Raji (cell line): Measurements from ENCODE around the gene PDE5A.

Experiments
- POLR2A ChIP-seq: IDR thresholded peaks from 2 replicates; pipeline ENCODE4 v1.6.1; 2011; ENCODE audit warnings: low read depth, low read length, control low read depth; ENCODE audit not compliant: insufficient read depth

The PDE5A gene

DNA sequence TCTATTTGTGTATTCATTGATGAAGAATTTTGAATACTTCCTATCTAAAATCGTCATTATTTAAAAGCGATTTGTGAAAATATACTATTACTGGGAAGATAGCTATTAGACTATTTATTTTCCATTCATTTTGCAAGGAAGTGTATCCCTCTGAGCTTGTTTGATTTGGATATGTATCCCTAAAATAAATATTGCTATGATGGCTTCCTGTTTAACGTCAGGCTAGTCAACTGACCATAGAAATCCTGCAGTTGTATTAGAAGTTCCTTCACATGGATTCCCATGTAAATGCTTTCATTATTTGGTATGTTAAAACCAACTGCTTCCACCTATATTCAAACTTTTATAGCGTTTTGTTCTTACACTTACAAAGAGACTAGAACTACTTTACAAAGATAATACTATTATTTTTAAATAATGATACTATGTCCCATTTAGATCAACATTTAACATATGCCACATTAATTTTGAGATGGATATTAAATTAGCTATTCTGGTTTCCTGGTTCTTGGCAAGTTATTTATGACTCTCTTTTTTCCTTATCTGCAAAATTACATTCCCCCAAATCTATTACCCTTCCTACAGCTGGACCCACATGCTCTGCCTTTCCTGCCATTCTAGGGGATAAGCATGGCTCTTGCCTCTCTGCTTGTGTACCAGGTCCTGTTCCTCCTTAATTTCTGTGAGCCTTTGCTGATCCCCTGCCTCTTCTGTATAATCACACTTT, 26.7 kb upstream of the PDE5A start:
- no peak for TF ChIP-seq POLR2A

DNA sequence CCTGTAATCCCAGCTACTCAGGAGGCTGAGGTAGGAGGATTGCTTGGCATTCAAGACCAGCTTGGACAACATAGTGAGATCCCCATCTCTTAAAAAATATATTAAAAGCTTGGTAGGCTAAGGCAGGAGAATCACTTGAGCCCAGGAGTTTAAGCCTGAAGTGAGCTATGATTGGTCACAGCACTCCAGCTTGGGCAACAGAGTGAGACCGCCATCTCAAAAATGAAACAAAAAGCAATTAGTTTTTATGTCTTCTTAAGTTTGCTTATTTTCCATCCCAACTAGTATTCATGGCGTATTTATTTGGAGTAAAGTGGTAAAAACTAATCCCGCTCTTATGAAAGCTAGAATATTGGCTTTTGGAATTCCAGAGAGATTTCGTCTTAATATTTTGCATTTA, 25.4 kb upstream of the PDE5A start:
- no peak for TF ChIP-seq POLR2A

DNA sequence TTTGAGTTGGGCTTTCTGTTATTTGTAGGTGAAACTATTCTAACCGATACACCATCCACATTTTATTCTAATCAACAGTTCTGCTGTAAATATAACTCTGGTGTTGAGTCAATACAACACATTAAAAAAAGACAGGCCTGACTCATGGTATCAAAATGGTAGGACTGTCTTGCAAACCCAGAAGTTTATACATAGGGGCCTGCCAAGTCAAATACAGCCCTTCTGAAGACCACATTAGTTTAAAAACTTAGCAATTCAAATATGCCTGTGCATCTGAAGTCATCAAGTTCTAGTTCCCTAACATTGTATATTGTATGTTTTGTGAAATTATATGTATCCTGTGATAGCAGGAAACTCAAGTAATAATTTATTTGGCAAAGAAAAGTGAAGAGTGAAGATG, 24.4 kb upstream of the PDE5A start:
- TF ChIP-seq POLR2A: no peak

DNA sequence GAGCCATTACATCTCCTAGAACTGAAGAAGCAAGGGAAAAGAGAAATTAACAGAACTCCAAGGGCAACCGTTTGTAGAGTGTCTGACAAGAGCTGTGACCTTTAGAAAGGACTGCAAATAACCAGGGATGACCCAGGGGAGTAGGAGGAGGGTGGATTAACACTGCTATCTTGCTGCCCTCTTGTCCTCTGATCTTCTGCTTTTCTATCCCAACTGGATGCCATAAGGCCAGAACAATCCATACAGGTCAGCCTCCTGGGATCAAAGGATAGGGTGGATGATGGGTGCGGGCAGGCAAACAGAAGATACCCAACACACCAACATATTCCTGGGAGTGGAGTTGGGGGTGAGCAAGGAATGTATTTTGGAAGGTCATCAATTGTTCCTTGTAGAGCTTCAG, 19.8 kb upstream of the PDE5A start:
- TF ChIP-seq POLR2A: no peak

DNA sequence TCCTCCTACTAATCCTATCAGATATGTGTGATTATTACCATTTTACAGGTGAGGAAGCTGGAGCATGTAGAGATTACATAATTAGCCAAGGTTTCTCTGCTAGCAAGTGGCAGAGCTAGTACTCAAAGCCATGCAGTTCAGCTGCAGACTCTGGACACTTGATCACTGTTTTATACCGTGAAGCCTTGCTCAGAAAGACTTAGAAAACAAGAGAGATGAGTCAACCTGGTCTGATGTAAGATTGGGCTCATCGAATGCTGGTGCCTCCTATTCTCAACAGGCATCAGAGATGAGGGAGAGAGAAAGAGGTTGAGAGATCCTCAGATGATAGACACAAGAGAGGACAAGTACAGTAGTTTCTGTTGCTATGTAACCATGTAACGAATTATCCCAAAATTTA, 19.0 kb upstream of the PDE5A start:
- no peak for TF ChIP-seq POLR2A

DNA sequence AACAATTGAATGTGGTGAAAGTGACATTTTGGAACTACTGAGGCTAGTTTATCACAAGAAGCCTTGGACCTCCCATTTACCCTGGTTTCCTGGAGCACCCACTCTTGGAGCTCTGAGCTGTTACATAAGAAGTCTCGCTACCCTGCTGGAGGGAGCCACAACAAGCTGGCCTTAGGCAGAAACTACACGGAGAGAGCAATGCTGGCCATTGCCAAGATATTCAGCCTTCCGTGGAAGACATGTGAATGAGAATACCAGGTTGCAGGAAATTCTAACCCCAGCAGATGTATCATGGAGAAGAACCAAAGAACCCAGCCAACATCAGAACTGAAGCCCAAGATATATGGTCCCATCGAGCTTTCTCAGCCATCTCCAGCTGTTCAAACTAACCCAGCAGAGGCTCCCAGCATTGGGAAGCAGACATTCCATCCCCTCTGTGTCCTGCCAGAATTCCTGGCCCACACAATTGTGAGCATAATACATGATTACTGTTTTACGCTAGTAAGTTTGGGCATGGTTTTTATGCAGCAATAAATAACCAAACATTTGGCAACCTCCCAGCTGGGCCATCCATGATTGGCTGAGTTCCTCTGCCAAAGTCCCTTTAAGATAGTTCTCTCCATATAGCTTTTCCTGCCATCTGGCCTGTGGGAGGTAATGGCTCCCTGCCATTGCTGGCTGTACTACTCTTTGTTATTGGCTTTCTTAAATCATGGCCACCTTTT, 17.9 kb upstream of the PDE5A start:
- TF ChIP-seq POLR2A: no peak

DNA sequence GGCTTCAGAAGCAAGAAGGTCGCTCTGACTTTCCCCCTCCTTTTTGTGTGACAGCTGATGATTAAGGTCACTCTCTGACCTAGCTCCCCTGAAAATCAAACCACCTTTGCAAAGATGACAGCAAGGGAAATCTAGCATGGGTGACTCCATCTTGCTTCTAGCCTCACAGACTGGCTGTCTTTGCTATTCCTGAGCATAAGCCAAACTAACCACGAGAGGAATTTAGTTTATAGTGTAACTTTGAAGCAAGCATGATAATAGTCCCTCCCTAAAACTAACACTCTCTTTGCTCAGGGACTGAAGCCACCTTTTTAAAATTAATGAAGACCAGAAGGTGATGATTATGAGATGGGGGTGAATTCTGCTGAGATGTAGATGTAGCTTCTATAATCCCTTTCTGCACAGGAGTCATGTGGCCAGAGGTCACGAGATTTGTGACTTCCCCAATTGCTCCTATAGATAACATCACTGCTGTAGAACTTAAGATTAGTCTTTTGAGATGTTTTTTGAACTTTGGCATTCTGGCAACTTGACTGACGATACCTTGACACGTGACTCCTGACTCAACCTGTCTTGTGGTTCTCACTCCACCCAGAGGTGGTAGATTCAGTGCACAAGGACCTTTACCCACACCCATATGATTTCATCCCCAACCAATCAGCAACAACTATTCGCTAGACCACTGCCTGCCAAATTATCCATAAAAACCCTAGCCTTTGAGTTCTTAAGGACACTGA, 14.9 kb upstream of the PDE5A start:
- TF ChIP-seq POLR2A: no peak

DNA sequence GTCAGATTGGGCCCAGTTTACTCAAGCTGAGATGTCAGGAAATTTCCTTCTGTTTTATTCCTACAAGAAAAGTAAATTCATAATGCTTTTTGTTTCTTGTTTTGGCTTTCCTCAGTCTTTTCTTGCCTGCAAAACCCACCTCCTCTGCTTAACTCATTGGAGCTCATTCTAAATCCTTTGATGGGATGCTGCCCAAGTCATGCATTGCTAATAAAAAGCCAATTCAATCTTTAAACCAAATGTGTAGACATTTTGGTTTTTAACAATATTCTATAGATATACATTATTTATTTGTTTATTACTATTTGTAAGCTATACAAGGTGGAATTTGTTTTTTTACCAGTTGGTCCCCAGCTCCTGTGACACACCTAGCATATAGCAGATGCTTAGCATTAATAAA, 13.2 kb upstream of the PDE5A start:
- no peak for TF ChIP-seq POLR2A

DNA sequence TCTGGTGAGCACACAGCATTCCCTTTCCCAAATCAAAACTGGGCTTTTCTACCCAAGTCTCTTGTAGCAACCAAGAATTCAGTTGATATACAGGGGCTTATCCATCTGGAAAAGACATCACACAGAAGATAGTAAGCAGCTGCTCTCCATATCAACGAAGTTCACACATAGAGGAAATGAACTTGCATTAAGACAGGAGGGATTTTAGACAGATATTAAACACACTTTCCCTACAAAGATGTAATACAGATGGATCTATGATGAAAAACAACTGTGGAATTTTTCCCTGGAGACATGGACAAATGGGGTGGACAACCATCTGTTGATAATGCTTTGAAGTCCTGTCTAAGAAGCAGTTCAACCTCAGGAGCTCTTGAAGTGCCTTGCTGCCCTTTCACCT, 9.8 kb upstream of the PDE5A start:
- TF ChIP-seq POLR2A: no peak

DNA sequence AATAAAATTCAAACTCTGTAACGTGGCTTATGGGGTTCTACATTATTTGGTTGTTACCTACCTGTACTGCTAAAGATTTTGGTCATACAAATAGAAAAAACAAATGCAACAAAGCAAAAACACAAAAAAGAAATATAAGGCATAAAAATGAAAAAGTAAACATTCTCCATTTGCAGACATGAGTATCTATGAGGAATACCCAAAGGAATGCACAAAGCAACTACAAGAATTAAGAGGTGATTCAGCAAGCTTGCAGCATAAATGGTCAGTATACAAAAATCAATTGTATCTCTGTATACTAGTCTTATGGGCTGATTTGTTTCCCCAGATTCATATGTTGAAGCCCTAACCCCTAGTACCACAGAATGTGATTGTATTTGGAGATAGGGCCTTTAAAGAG, 3.6 kb upstream of the PDE5A start:
- TF ChIP-seq POLR2A: no peak

DNA sequence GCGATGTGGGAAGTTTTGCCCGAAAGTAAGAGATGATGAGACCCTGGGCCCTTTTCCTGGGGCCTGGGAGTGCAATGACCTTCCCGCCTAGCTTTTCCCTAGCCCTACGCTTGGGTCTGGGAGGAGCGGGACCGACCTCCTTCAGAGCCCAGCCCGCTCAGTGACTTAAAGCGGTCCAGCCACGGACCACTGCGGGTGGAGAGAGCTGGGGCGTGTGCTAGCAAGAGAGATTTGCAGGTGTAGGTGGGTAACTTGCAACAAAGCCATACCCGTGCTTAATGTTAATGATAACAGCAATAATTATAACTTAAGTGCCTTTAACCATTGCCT, 503 bp upstream of the PDE5A start:
- TF ChIP-seq POLR2A: no peak

DNA sequence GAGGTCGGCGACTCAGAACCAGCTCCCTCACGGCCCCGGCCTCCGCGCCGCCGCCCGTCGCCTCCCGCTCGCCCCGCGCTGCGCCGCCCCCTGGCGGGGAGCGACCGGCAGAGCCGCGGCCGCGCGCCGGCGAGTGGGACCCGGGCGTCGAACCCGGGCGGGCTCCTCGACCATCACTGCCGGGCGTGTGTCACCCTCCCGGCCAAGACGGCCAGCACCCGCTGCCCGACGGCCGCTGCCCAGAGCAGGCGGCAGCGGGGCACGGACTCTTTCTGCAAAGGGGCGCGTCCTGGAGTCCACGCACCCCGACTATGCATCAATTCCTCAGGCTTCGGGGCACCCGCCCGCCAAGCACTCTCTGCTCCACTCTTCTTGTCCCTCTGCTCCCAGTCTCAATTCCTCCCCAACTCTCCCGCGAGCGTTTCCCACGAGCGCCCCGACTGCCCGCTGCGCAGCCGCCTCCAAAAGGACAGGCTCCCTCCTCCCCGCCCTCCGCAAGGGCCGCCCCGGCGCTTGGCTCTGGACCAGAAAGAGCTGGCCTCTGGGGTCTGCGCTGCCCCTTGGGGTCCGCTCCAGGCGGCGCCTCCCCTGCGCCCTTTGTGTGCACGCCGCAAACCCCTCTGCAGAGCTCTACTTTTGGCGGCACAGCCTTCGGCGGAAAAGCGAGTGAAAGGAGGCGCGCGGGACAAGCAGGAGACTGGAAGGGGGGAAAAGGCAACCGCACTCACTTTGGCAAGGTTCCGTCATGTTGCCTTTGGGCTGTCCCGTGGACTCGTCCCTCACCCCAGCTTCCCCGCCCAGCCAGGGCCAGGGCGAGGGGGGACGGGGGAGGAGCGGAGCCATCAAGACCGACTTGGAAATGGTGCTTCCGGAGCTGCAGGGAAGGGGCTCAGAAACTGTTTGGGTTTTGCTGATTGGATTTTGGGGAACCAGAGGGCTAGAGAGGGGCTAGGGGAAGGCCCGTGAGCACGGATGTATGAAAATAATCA, 1.0 kb downstream of the PDE5A start:
- TF ChIP-seq POLR2A: no peak

DNA sequence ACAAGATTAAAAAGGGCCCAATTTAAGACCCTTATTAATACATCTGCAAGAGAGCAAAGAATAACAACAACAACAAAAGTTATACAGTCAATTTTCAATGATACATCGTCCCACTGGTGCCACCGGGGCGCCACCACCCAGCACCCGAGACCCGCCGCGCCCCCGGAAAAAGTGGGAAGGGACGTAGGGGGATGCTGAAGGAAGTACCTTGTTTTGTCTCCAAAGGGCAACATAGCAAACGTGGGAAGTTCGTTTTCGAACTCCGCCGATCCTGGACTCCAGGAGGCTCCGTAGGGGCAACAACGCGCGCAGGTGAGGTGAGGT, 1.7 kb downstream of the PDE5A start:
- no peak for TF ChIP-seq POLR2A

DNA sequence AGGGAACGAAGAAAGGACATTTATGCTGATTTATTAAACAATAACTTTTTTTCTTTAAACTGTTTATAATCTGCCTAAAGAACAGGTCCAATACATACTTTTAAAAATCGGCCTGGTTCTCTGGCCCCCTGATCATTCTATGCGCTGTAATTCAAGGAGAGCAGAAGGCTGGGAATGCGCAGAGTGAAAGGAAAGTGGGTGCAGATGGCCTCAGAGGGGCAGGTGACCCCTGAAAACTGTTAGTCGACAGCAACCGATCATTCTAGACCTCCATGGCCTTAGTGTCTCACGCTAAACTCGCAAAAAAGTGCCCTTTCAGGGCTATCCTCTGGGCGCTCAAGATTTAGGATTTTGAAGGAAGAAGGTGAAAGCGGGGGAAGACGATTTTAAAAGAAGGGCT, 2.2 kb downstream of the PDE5A start:
- TF ChIP-seq POLR2A: no peak

DNA sequence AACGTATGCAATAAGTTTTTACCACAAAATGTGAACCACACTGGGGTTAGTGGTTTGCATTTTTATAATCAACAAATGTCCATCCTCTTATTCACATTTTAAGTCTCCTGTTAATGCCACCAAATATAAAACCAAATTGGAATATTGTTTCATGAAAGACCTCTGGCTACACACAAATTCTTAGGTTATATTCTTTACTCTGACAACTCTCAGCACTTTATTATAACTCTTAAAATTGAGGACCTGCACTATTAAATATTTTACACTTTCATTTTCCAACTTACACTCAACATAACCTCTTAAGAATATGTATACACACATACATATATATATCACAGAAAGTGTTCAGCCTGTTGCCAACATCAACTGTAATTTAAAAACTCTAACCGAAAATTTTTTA, 2.8 kb downstream of the PDE5A start:
- no peak for TF ChIP-seq POLR2A

DNA sequence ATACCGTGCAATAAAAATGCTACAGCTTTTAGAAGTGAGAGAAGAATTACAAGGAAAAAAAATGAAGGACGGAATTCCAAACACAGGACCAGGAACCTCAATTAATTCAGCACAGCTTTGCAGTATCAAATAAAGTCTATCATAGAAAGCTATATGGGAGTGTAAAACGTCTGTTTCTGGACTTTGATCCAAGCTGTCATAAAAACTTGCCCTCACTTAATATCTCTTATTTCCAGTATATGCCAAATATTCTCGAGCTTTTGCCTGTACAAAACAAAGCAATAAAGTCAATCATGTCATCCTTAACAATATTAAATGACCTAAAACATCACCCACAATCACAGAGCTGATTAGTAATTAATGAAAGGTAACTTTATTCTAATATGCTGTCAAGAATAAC, 4.2 kb downstream of the PDE5A start:
- TF ChIP-seq POLR2A: no peak

DNA sequence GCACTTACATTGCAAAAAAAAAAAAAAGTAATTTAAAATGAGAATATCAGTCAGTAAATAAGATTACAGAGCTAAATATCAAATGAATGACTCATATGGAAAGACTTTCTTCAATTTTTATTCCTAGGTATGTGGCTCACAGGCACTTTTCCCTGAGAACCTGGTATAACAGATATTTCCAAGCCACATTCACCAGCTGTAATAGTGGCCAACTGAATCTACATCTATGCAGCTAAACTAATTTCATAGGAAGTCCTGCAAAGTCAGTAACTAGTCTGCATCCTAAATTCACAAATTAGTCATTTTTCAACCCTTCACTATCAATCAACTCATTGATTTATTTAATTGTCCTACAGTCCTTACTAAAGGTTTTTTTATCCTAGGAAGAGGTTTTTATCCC, 5.6 kb downstream of the PDE5A start:
- no peak for TF ChIP-seq POLR2A
